Liver (tissue), 9 donors: ENCODE results near the gene DLG4. TPM values are rescaled to one million over a fixed set of nuclear protein-coding genes. Genes with fewer than 3 reads are reported as not detected.

Source experiments
- DNase-seq: peaks from one replicate; pipeline ENCODE4 v3.0.0-alpha.2; 2017; ENCODE audit warnings: low spot score
- H3K27ac ChIP-seq, 2 donors: one replicate each; pipeline ENCODE4 v1.7.0; 2013; ENCODE audit warnings: inconsistent platforms in 2 of 2, low read length in 2 of 2, control low read depth in 1 of 2, low read depth in 1 of 2, mild to moderate bottlenecking in 1 of 2
- H3K27me3 ChIP-seq, 4 donors: one replicate each; pipeline versions ENCODE4 v1.6.1 to v1.7.0; 2013; ENCODE audit warnings: low read length in 3 of 4, inconsistent platforms in 1 of 4, mild to moderate bottlenecking in 1 of 4, moderate library complexity in 1 of 4; ENCODE audit not compliant: control insufficient read depth in 4 of 4, insufficient read depth in 4 of 4
- H3K36me3 ChIP-seq, 4 donors: one replicate each; pipeline versions ENCODE4 v1.6.1 to v1.7.0; 2013; ENCODE audit warnings: low read length in 3 of 4, mild to moderate bottlenecking in 3 of 4, low read depth in 1 of 4, moderate library complexity in 1 of 4; ENCODE audit not compliant: control insufficient read depth in 4 of 4, insufficient read depth in 3 of 4
- H3K4me1 ChIP-seq, 4 donors: one replicate each; pipeline versions ENCODE4 v1.6.1 to v1.7.0; 2013; ENCODE audit warnings: low read length in 3 of 4, mild to moderate bottlenecking in 3 of 4, moderate library complexity in 1 of 4; ENCODE audit not compliant: control insufficient read depth in 4 of 4, insufficient read depth in 4 of 4
- H3K4me3 ChIP-seq, 3 donors: one replicate each; pipeline versions ENCODE4 v1.6.1 to v1.7.0; 2013; ENCODE audit warnings: low read length in 3 of 3, control low read depth in 1 of 3, low read depth in 1 of 3, mild to moderate bottlenecking in 1 of 3
- H3K9ac ChIP-seq, 2 donors: one replicate each; pipeline ENCODE4 v1.7.0; 2013; ENCODE audit warnings: low read length in 2 of 2, mild to moderate bottlenecking in 2 of 2, moderate library complexity in 2 of 2, control low read depth in 1 of 2, low read depth in 1 of 2
- H3K9me3 ChIP-seq, 4 donors: one replicate each; pipeline versions ENCODE4 v1.6.1 to v1.7.0; 2013; ENCODE audit warnings: low read length in 3 of 4; ENCODE audit not compliant: control insufficient read depth in 4 of 4
- EGR1 ChIP-seq, 2 donors: IDR thresholded peaks; 2 replicates each; pipeline ENCODE4 v1.6.1; 2016 to 2018; ENCODE audit warnings: antibody characterized with exemption in 2 of 2, low read depth in 2 of 2
- FOXA1 ChIP-seq: IDR thresholded peaks from 2 replicates; pipeline ENCODE4 v1.6.1; 2016; ENCODE audit warnings: antibody characterized with exemption
- FOXA2 ChIP-seq: IDR thresholded peaks from 2 replicates; pipeline ENCODE4 v1.6.1; 2016; ENCODE audit warnings: antibody characterized with exemption
- GABPA ChIP-seq, 2 donors: IDR thresholded peaks in 1 of 2; conservative IDR thresholded peaks in 1 of 2; 2 replicates each; pipeline ENCODE4 v1.6.1; 2016; ENCODE audit warnings: antibody characterized with exemption in 2 of 2, mild to moderate bottlenecking in 1 of 2, moderate library complexity in 1 of 2
- HNF4A ChIP-seq, 2 donors: conservative IDR thresholded peaks; 2 replicates each; pipeline ENCODE4 v1.6.1; 2016; ENCODE audit warnings: antibody characterized with exemption in 2 of 2, mild to moderate bottlenecking in 2 of 2
- HNF4G ChIP-seq: IDR thresholded peaks from 2 replicates; pipeline ENCODE4 v1.6.1; 2016; ENCODE audit warnings: antibody characterized with exemption
- JUND ChIP-seq, 2 donors: IDR thresholded peaks; 2 replicates each; pipeline ENCODE4 v1.6.1; 2016; ENCODE audit warnings: antibody characterized with exemption in 2 of 2
- NR2F2 ChIP-seq: IDR thresholded peaks from 2 replicates; pipeline ENCODE4 v1.6.1; 2016; ENCODE audit warnings: antibody characterized with exemption
- RAD21 ChIP-seq, 2 donors: IDR thresholded peaks; 2 replicates each; pipeline ENCODE4 v1.6.1; 2016; ENCODE audit warnings: antibody characterized with exemption in 2 of 2, mild to moderate bottlenecking in 2 of 2
- RXRA ChIP-seq, 2 donors: IDR thresholded peaks; 2 replicates each; pipeline ENCODE4 v1.6.1; 2017 to 2018; ENCODE audit warnings: antibody characterized with exemption in 2 of 2, mild to moderate bottlenecking in 1 of 2
- SP1 ChIP-seq: IDR thresholded peaks from 2 replicates; pipeline ENCODE4 v1.6.1; 2018; ENCODE audit warnings: antibody characterized with exemption, mild to moderate bottlenecking
- TAF1 ChIP-seq: conservative IDR thresholded peaks from 2 replicates; pipeline ENCODE4 v1.6.1; 2016; ENCODE audit warnings: antibody characterized with exemption, mild to moderate bottlenecking
- YY1 ChIP-seq: IDR thresholded peaks from 2 replicates; pipeline ENCODE4 v1.6.1; 2016; ENCODE audit warnings: antibody characterized with exemption, mild to moderate bottlenecking
- WGBS: extraction: QIAGEN DNeasy Blood & Tissue Kit; methylation state at CpG from one replicate; pipeline ENCODE4 v1.1.7; 2013; 5-methylcytosine and 5-hydroxymethylcytosine counted together
- polyA plus RNA-seq, 2 donors: library from polyadenylated mRNA; stranded (reverse) in 1 of 2; unstranded in 1 of 2; fragments of 200-250 nt in 1 of 2; fragments of >200 nt in 1 of 2; fragmentation: Nextera tagmentation in 1 of 2; extraction: Ambion mirVana in 1 of 2; gene quantifications; one replicate each; pipeline versions ENCODE4 v1.2.1 to v1.2.3, GENCODE V29; 2013 to 2015
- total RNA-seq, 2 donors: library from RNA; depleted of rRNA; stranded (reverse); fragments of >200 nt; gene quantifications; one replicate each; pipeline ENCODE4 v1.2.3, GENCODE V29; 2014
- TF ChIP-seq, protein P1 (sequence below): IDR thresholded peaks from 2 replicates; pipeline ENCODE4 v1.6.1; 2016; ENCODE audit warnings: antibody characterized with exemption
- TF ChIP-seq, protein P2 (sequence below): IDR thresholded peaks from 2 replicates; pipeline ENCODE4 v1.6.1; 2016; ENCODE audit warnings: antibody characterized with exemption
- TF ChIP-seq, protein P3 (sequence below): IDR thresholded peaks from 2 replicates; pipeline ENCODE4 v1.6.1; 2016; ENCODE audit warnings: antibody characterized with exemption
- TF ChIP-seq, protein P4 (sequence below): IDR thresholded peaks from 2 replicates; pipeline ENCODE4 v1.6.1; 2016; ENCODE audit warnings: antibody characterized with exemption, mild to moderate bottlenecking
- TF ChIP-seq, protein P5 (sequence below): fragments of 150-350 bp; IDR thresholded peaks from 2 replicates; pipeline ENCODE4 v1.5.1; 2017; ENCODE audit warnings: improper control_type of control experiment, low read depth, low read length; ENCODE audit not compliant: missing input control
- donor health status: healthy.
- donor health status: healthy.
- donor health status: healthy.
- donor health status: healthy.
- donor health status: healthy.

Gene DLG4
- 1 to 10 TPM; 2.1 to 5.7 TPM for total RNA-seq
- polyA plus RNA-seq = 1 to 10 TPM in 1 of 2 donors, under 1 TPM in 1; 0.40 to 1.6 TPM

DNA sequence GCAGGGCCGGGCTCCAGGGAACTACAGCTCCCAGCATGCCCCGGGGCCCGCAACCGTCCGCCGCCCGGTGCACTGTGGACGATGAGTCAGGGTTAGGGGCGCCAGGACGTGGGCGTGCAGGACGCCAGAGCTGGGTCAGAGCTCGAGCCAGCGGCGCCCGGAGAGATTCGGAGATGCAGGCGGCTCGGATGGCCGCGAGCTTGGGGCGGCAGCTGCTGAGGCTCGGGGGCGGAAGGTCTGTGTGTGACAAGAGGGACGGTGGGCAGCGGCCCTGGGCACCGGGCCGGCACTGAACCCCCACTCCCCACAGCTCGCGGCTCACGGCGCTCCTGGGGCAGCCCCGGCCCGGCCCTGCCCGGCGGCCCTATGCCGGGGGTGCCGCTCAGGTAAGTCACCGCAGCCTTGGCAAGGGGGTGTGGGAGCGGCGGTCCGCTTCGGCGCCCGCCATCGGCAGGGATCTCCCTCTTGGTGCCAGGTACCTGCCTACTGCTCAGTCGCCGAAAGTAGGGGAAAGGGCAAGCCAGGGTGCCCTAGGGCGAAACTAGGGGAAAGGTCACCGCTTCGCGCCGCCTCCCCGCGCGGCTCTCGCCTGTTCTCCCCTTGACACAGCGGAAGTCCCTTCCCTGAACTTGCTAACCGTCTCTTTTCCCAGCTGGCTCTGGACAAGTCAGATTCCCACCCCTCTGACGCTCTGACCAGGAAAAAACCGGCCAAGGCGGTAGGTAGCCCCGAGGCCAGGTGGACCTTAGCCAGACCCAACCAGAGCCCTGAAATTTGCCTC lies at the start of gene DLG4, which contains the start of gene ACADVL:
TSS of gene DLG4 (minus strand) at position 25 of the 781 bp plus-strand sequence.
TSS of gene ACADVL (plus strand) at position 127 of the 781 bp plus-strand sequence. CDS start at position 174, 47 bp downstream.
- Histone ChIP-seq H3K27me3 (no peaks in the 10 kb centered on the region), H3K9me3 (no peaks in the 10 kb centered on the region), H3K4me1 (peaks cover 12 to 60% (median 46%) of the 10 kb centered on the region in 4 donors), H3K9ac (peak within 1 kb of the TSS; percentile 78 to 79), H3K36me3 (peaks cover 11 to 40% (median 27%) of the 10 kb centered on the region in 4 donors), H3K27ac (peak within 1 kb of the TSS; percentile 99), H3K4me3 (peak within 1 kb of the TSS; percentile 79 to 82 (median 82))
- peak; percentile 84 for DNase-seq
- TF ChIP-seq HNF4G = peak; percentile 48
- TF ChIP-seq, protein P1, sequence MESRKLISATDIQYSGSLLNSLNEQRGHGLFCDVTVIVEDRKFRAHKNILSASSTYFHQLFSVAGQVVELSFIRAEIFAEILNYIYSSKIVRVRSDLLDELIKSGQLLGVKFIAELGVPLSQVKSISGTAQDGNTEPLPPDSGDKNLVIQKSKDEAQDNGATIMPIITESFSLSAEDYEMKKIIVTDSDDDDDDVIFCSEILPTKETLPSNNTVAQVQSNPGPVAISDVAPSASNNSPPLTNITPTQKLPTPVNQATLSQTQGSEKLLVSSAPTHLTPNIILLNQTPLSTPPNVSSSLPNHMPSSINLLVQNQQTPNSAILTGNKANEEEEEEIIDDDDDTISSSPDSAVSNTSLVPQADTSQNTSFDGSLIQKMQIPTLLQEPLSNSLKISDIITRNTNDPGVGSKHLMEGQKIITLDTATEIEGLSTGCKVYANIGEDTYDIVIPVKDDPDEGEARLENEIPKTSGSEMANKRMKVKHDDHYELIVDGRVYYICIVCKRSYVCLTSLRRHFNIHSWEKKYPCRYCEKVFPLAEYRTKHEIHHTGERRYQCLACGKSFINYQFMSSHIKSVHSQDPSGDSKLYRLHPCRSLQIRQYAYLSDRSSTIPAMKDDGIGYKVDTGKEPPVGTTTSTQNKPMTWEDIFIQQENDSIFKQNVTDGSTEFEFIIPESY = peak; percentile 49
- TF ChIP-seq YY1 = peak; percentile 33
- peak; percentile 51 for TF ChIP-seq NR2F2
- TF ChIP-seq HNF4A (conservative IDR thresholded peaks at IDR 0.05) = peak; percentile 84 to 92
- TF ChIP-seq EGR1 (IDR thresholded peaks at IDR 0.05; ENCODE audit: low read depth in 2 of 2) = peak; percentile 92 to 99
- peak; percentile 97 to 98 for TF ChIP-seq RXRA (IDR thresholded peaks at IDR 0.05)
- TF ChIP-seq RAD21 (IDR thresholded peaks at IDR 0.05) = peak; percentile 9 to 28
- TF ChIP-seq FOXA1 = peak; percentile 55
- TF ChIP-seq, protein P2, sequence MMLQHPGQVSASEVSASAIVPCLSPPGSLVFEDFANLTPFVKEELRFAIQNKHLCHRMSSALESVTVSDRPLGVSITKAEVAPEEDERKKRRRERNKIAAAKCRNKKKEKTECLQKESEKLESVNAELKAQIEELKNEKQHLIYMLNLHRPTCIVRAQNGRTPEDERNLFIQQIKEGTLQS = no peak
- TF ChIP-seq TAF1 = peak; percentile 54
- peak; percentile 39 for TF ChIP-seq FOXA2
- TF ChIP-seq, protein P3, sequence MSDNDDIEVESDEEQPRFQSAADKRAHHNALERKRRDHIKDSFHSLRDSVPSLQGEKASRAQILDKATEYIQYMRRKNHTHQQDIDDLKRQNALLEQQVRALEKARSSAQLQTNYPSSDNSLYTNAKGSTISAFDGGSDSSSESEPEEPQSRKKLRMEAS = peak; percentile 86
- peak; percentile 82 to 95 for TF ChIP-seq JUND (IDR thresholded peaks at IDR 0.05)
- peak; percentile 98 for TF ChIP-seq SP1
- TF ChIP-seq GABPA (IDR thresholded peaks at IDR 0.05 in 1 of 2, conservative IDR thresholded peaks at IDR 0.05 in 1 of 2) = peak in 1 of 2 donors; percentile 82
- TF ChIP-seq, protein P4, sequence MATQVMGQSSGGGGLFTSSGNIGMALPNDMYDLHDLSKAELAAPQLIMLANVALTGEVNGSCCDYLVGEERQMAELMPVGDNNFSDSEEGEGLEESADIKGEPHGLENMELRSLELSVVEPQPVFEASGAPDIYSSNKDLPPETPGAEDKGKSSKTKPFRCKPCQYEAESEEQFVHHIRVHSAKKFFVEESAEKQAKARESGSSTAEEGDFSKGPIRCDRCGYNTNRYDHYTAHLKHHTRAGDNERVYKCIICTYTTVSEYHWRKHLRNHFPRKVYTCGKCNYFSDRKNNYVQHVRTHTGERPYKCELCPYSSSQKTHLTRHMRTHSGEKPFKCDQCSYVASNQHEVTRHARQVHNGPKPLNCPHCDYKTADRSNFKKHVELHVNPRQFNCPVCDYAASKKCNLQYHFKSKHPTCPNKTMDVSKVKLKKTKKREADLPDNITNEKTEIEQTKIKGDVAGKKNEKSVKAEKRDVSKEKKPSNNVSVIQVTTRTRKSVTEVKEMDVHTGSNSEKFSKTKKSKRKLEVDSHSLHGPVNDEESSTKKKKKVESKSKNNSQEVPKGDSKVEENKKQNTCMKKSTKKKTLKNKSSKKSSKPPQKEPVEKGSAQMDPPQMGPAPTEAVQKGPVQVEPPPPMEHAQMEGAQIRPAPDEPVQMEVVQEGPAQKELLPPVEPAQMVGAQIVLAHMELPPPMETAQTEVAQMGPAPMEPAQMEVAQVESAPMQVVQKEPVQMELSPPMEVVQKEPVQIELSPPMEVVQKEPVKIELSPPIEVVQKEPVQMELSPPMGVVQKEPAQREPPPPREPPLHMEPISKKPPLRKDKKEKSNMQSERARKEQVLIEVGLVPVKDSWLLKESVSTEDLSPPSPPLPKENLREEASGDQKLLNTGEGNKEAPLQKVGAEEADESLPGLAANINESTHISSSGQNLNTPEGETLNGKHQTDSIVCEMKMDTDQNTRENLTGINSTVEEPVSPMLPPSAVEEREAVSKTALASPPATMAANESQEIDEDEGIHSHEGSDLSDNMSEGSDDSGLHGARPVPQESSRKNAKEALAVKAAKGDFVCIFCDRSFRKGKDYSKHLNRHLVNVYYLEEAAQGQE = peak; percentile 5
- TF ChIP-seq, protein P5, sequence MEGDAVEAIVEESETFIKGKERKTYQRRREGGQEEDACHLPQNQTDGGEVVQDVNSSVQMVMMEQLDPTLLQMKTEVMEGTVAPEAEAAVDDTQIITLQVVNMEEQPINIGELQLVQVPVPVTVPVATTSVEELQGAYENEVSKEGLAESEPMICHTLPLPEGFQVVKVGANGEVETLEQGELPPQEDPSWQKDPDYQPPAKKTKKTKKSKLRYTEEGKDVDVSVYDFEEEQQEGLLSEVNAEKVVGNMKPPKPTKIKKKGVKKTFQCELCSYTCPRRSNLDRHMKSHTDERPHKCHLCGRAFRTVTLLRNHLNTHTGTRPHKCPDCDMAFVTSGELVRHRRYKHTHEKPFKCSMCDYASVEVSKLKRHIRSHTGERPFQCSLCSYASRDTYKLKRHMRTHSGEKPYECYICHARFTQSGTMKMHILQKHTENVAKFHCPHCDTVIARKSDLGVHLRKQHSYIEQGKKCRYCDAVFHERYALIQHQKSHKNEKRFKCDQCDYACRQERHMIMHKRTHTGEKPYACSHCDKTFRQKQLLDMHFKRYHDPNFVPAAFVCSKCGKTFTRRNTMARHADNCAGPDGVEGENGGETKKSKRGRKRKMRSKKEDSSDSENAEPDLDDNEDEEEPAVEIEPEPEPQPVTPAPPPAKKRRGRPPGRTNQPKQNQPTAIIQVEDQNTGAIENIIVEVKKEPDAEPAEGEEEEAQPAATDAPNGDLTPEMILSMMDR = no peak
- under 1% methylated on average over 63 of the region's 63 CpGs for WGBS
